ENCODE data around the gene HOXB6.

The HOXB6 gene

GRCh38 chr17:48604770-48605329, at the start of gene HOXB6 (continued):
- TF ChIP-seq ZNF843 (tag by site-specific recombination; IDR thresholded peaks at IDR 0.05): no peak
- no peak for TF ChIP-seq PRDM2 (tag by site-specific recombination; IDR thresholded peaks at IDR 0.05; ENCODE audit: borderline replicate concordance)
- TF ChIP-seq ZNF624 (tag by site-specific recombination; IDR thresholded peaks at IDR 0.05): peak; percentile 37; the same call in 1 of the 2 replicates
- TF ChIP-seq ZNF19 (tag by site-specific recombination; IDR thresholded peaks at IDR 0.05; ENCODE audit: low read depth): no peak
- 0 out of 2 replicates have a peak, but pooled peaks have one; percentile 34 for TF ChIP-seq ZSCAN23 (tag by site-specific recombination; IDR thresholded peaks at IDR 0.05)

GRCh38 chr17:48649741-48650140, 45.0 kb upstream of the HOXB6 start:
- POLR2A ChIA-PET: no interaction called here
- Histone ChIP-seq H3K27ac (ENCODE audit: extremely low read depth, low read depth, low read length) (no peak overlapping the region), H3K9me3 (ENCODE audit: control insufficient read depth, insufficient read depth, low read depth, low read length) (no peaks in the 10 kb centered on the region), H3K36me3 (ENCODE audit: control insufficient read depth in 2 of 2, insufficient read depth in 1 of 2, low read length in 2 of 2) (no peaks in the 10 kb centered on the region; a peak in 1 of 3 replicates), H3K4me1 (ENCODE audit: control insufficient read depth, insufficient read depth, low read length) (peaks cover 3% of the 10 kb centered on the region; the same call in 1 of the 2 replicates), H3K4me3 (ENCODE audit: low read depth, low read length) (no peak overlapping the region)
- TF ChIP-seq ZBTB17 (tag by site-specific recombination; IDR thresholded peaks at IDR 0.05) (no peak), HOXA7 (CRISPR knock-in tag; IDR thresholded peaks at IDR 0.05; ENCODE audit: borderline replicate concordance) (no peak), ZFP3 (tag by site-specific recombination; IDR thresholded peaks at IDR 0.05; ENCODE audit: low read depth) (no peak), ZNF239 (tag by site-specific recombination; IDR thresholded peaks at IDR 0.05) (no peak), ZNF785 (tag by site-specific recombination; IDR thresholded peaks at IDR 0.05) (no peak), ZNF140 (tag by site-specific recombination; IDR thresholded peaks at IDR 0.05) (no peak), KLF16 (tag by site-specific recombination; IDR thresholded peaks at IDR 0.05) (no peak), ZNF518A (tag by site-specific recombination; conservative IDR thresholded peaks at IDR 0.05; ENCODE audit: low read depth) (no peak), KLF1 (tag by site-specific recombination; IDR thresholded peaks at IDR 0.05) (no peak), ZNF354C (tag by site-specific recombination; IDR thresholded peaks at IDR 0.05; ENCODE audit: borderline replicate concordance, low read depth) (no peak), KLF7 (tag by site-specific recombination; IDR thresholded peaks at IDR 0.05; ENCODE audit: borderline replicate concordance) (no peak), ZNF184 (tag by site-specific recombination; IDR thresholded peaks at IDR 0.05) (no peak), YY2 (tag by site-specific recombination; IDR thresholded peaks at IDR 0.05) (no peak), ZXDB (tag by site-specific recombination; IDR thresholded peaks at IDR 0.05) (no peak), ZNF837 (tag by site-specific recombination; IDR thresholded peaks at IDR 0.05) (no peak), OSR2 (tag by site-specific recombination; IDR thresholded peaks at IDR 0.05) (no peak)
- CTCF ChIA-PET: interaction anchor here (0.6 to 2.2 kb wide), 4 partner anchors 13 to 305 kb away, joined by 3 to 13 read pairs (median 8); no protein-coding TSS in a partner anchor
